ENCODE data around the gene EFCAB8.
"Not testable (repeated sequence)": the region's sequence is repeated elsewhere in the genome, so short reads cannot be mapped to it uniquely, and the experiment has no call there.

Gene EFCAB8

GRCh38 chr20:32889281-32889680 lies 30.6 kb downstream of the EFCAB8 start:
- DNase-seq, result no peak

DNA sequence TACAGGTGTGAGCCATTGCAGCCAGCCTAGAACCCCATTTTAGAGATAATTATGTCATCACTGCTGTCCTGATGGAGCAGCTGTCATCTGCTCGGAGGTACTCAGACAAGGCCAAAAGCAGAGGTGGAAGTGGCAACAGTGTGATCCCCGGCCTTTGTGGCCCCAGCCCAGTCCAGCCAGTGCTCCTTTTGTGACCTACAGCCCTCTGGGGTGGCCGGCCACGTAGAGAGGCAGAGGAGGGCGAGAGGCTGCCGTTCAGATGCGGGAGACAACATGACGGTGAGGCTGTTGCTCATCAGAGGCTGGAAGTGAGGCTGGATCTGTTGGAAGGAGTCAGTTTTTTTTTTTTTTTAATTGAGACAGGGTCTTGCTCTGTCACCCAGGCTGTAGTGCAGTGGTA lies 32.8 kb downstream of the EFCAB8 start:
- DNase-seq, result no peak

- DNase-seq, result no peak
Observed at GRCh38 chr20:32891926-32892660, 33.4 kb downstream of the EFCAB8 start.

DNA sequence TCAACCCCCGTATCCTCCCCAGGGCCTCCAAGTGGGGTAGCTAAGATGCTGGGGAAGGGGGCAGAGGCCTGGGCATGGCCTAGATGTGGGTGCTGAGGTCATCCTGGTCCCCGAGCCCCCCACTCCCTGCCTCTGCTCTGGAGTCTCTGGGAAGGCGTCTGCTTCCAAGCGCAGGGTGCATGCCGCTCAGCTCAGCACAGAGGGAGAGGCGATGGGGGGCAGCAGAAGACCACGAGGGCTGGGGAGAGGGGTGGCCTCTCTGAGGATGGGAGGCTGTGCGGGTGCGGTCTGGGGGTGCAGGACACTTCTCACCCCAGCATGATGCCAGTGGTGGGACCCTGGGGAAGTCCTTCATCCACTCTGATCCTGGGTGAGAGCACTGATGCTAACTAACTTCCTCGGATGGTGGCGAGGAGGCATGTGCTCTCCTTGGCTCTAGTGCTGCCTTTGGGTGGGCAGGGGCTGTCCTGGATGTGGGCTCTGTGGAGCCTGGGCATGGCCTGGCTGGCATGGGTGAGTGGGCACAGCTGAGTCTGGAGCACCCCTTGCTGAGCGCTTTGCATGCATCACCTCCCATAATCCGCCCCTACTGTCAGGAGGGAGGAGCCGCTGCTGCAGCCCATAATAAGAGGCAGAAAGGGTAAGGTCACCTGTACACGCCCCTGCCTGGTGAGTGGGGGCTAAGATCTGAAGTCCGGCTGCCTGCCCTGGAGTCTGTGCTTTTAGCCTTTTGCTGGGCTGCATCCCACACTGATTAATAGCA lies 34.7 kb downstream of the EFCAB8 start:
- no peak for DNase-seq

DNA sequence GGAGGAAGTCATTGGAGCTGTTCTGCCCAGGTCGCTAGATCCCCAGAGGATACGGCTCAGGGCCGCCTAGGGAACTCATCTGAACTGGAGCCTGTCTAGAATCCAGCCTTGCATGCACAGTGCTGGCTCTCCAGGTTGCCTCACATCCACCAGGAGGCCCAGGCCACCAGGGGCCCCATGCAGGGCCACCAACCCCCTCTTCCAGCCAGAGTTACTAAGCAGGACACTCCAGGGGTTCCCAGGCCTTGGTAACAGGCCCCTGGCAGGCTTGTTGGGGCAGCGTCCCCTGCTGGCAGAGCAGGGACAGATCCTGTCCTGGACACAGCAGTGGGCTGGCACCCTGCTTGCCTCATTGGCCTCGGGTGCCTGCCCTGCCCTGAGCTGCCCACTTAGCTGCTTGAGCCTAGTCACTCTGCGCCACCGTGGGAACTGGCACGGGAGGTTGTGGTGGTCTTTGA lies 35.3 kb downstream of the EFCAB8 start:
- DNase-seq, result no peak

GRCh38 chr20:32894711-32895355 lies 36.1 kb downstream of the EFCAB8 start:
- DNase-seq, result no peak

DNA sequence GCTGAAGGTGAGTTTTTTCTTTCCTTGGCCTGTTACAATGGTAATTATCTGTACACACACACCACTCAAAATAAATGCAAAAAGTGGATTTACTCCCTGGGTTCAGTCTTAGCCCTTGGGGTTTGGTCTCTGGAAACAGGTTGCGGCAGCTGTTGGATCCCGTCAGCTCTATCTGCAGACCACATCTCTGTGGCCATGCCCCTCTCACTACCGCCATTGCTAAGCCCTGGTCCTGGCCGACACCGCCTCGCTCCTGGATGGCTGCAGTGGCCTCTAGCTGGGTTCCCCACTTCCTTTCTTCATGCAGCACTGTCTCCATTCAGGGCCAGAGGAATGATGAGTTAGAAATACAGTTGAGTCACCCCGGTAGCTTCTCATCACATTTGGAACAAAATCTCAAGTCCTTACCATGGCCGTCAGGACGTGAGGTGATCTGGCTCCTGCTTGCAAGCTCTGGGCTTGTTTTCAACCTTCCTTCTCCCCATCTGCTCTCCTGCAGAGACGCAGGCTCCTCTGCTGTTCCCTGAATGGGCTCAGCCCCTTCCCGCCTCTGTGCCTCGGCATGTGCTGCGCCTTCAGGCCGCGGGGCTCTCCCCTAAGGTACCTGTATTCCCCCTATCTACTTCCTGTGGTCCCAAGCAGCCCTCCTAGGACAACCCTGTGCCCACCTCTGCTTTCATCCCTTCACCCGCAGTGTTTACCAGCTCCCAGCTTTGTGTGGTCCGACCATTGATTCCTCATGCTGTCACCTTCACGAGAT lies 38.0 kb downstream of the EFCAB8 start:
- DNase-seq, result no peak

GRCh38 chr20:32898729-32899128 lies 40.0 kb downstream of the EFCAB8 start:
- no peak for DNase-seq

DNA sequence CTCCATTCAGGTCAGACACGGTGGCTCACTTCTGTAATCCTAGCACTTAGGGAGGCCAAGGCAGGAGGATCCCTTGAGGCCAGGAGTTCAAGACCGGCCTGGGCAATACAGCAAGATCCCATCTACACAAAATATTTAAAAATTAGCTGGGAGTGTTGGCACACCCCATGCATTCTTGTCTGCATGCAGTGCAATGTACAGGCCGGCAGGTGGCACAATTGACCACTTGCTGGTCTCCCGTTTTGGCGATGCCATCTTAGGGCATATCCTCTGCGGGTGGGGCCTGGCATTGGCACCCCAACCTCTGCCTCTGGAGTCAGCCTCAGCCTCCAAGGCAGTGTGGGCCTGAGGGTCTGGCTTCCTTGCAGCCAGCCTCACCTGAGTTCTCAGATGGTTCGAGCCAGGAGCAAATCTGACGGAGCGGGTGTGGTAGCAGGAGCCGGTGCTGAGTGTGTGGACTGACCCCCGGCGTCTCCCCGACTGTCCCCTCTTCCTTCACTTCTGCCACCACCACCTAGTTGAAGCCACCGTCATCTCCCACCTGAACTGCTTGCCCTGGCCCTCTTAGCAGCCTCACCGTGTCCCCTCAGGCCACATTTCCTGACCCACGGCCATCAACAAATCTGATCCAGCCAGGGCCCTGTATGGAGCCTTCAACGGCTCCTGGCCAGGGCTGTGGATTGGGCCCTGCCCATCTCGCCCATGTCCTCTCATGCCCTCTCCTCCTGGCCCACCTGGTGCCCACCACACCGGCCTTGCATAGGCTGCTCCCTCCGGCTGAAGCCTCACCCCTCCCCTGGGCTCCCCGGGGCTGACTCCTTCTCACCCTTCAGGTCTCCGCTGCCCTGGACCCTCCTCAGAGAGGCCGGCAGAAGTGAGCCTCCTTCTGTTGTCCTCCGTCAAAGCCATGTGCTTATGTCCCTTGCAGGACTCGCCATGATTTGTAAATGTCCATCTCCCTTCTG lies 44.0 kb downstream of the EFCAB8 start:
- DNase-seq, result no peak

DNA sequence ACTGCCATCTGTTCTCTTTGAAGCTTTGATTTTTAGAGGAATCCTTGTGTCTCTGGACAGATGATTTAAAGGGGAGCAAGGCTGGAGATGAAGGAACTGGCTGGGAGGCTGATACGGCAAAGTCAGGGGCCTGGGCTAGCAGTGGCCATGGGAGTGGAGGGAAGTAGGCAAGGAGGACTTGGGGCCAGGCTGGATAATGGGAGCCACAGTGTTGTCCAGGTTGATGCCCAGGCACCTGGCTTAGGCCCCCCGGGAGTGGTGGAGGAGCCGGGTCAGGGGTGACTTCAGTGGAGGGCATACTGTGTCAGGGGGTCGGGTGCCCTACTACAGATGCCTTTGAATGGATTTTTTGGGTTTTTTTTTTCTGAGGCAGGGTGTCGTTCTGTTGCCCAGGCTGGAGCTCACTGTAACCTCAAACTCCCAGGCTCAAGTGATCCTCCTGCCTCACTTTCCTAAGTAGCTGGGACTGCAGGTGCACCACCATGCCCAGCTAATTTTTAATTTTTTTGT lies 45.0 kb downstream of the EFCAB8 start:
- DNase-seq, result no peak

DNA sequence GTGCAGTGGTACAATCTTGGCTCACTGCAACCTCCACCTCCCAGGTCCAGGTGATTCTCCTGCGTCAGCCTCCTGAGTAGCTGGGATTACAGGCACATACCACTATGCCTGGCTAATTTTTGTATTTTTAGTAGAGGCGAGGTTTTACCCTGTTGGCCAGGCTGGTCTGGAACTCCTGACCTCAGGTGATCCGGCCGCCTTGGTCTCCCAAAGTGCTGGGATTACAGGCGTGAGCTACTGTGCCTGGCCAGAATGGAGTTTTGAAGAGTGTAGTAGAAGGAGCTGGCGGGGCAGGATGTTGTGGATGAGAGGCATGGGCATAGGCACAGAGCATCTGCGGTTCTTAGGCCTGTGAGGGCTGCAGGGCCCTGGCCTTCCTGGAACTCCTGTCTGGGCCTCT lies 46.0 kb downstream of the EFCAB8 start:
- DNase-seq, result not testable (repeated sequence)

DNA sequence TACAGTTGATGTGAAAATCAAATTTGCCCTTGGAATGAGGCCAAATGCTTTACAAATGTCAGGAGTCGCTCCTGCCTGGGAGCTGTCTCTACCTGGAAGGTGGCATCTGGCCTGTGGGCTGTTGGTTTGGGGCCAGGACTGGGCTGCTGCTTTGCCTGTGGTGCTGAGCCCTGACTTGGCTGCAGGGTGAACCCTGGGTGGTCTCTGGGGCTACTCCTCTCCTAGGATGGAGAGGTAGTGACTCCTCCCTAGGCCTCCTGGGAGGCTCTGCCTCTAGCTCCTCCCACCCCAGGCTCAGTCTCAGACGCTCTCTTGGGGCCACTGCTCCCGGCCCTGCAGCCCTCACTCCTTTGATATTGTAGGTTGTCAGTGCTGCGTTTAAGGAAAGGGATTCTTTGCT lies 47.5 kb downstream of the EFCAB8 start:
- DNase-seq, result no peak

DNA sequence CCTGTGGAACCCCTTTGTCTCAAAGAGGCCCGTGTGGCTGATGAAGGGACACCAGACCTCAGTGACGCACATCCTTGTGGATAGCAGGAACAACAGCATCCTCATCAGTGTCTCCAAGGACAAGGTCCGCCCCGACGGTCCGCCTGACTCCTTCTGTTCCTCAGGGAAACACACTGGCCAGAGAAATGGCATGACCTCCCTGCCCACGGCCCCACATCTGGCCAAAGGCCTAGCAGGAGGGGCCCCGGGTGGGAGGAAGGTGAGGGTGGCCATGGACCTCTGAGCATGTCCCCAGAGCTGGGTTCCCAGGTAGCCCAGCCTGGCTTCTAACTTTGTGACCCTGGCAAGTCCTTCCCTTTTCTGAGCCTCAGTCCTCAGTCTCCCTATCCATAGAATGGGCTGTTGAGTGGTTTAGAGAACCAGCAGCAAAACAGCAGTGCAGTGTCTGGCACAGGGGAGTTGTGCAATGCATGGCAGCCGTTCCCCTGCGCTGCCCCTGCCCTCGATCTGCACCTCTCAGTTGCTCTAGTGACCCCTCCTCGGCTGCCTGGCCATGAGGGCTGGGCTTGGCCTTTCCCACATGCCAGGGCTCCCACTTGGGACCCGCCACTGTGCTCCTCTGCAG lies 48.3 kb downstream of the EFCAB8 start:
- no peak for DNase-seq

- no peak for DNase-seq
Observed at GRCh38 chr20:32907886-32908285, 49.2 kb downstream of the EFCAB8 start.

- no peak for DNase-seq
Observed at GRCh38 chr20:32908334-32909292, 49.9 kb downstream of the EFCAB8 start.

DNA sequence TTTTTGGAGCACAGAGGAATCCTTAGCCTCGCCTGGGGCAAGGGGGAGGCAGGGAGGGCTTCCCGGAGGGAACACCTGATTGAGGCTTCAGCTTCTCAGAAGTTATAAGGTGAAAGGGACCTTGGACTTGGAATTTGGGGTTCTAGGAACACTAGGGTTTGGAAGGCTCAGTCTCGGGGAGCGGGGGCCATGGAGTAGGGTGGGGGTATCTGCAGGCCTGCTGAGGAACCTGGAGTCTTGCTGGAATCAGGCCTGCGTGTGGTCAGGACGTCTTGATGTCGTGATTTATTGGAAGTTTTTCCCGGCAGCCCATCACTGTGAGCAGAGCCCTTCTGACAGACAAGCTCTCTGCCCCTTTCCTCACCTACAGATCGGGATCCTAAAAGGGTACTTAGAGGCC lies 50.7 kb downstream of the EFCAB8 start:
- DNase-seq, result no peak

DNA sequence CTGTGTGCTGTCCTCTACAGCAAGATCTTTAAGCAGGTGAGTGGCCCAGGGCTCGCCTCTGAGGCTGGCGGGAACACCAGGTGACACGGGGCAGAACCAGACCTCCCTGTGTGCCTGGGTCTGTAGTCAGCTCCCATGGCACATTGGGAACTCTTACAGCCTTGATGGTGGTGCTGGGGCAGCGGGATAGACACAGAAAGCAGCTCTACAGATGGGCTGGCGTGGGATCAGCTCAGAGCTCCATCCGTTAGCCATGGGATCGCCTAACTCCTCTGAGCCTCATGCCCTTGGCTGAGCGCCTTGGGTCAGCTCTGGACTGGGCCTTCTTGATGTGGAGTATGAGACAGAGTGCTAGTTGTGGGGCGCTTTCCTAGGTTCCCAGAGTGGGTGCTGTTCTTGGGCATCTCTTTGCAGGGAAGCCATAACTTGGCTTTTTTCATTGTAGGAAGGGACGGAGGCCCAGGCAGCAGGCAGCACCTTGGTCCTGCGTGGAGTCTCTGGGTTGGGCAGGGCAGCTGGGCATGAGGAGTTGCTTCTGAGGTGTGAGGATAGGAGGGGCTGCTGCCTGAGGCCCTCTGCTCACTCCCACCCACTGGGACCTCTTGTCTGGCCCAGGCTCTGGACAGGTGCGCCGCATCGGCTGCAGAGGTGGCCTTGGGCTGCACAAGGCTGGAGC lies 51.3 kb downstream of the EFCAB8 start:
- no peak for DNase-seq

GRCh38 chr20:32911355-32911754 lies 52.6 kb downstream of the EFCAB8 start:
- no peak for DNase-seq

DNA sequence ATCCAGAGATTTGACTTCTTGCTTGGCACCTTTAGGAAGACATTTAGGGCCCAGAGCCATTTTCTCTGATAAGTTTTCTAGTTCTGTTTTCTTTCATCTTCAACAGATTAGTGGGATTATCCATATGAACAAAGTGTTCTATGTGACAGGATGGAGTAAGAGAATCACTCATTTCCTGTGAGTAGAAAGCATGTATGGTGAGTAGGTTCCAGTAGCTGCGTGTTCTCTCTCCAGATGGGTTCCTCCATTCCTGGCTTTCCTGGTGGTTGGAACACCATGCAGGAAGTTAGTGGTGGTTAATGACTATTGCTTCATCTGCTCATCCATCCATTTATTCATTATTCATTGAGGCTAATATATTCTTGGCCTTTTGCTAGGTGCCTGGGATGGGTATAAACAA lies 54.0 kb downstream of the EFCAB8 start:
- no peak for DNase-seq

All from DMS 273 treated with DMSO at 0.1 percent for 48 hours (cell line).